ENCODE results near the gene PAK5. TPM values are rescaled to one million over a fixed set of nuclear protein-coding genes. Genes with fewer than 3 reads are reported as not detected.
"Not testable (repeated sequence)": the region's sequence is repeated elsewhere in the genome, so short reads cannot be mapped to it uniquely, and the experiment has no call there.

Gene PAK5
- polyA plus RNA-seq, 5 donors = 0.18 to 0.44 (median 0.33) TPM

GRCh38 chr20:9685011-9685410, 153.9 kb downstream of the PAK5 start:
- no peak for DNase-seq

- no peak for DNase-seq
Measured at GRCh38 chr20:9677100-9677623, 161.7 kb downstream of the PAK5 start.

- no peak for DNase-seq
Measured at GRCh38 chr20:9672981-9673380, 165.9 kb downstream of the PAK5 start.

GRCh38 chr20:9672027-9672426, 166.8 kb downstream of the PAK5 start:
- DNase-seq = no peak

GRCh38 chr20:9668381-9668780, 170.5 kb downstream of the PAK5 start:
- DNase-seq = no peak

DNA sequence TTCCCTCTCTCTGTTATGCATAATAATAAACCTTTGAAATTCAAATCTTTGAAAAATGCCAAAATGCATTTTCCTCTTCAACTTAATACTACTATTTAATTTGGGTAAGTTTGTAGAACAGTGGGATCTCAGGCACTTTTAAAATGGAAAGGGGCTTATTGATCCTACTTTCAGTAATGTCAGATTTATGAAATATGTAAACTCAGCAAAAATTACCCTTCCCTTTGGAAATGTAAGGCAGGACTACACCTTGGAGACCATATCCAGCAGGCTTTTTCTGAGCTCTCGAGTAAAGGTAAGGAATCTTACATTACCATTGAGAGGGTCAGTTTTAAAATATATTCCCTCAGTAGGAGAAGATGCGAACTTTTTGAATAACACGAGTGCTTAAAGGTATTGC, 175.5 kb downstream of the PAK5 start:
- no peak for DNase-seq

GRCh38 chr20:9660236-9660868, 178.5 kb downstream of the PAK5 start:
- peak; percentile 4 to 10 for DNase-seq

DNA sequence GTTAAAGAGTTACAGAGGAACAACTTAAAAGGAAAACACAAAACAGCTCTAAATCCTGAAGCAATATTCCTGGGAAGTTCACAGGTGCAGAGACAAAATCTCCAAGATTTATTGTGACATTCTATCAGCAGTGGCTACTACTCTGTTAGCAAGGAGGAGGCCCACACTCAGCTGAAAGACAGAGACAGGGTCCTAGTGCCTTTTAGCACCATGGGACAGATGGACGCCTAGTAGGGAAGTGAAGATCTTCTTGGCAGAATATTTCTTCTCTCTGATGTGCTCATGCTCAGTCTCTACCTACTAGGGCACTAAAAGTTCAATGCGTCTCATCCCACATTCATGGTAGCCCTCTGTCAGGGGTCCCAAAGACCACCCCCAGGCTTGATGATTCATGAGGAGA, 191.1 kb downstream of the PAK5 start:
- no peak for DNase-seq

DNA sequence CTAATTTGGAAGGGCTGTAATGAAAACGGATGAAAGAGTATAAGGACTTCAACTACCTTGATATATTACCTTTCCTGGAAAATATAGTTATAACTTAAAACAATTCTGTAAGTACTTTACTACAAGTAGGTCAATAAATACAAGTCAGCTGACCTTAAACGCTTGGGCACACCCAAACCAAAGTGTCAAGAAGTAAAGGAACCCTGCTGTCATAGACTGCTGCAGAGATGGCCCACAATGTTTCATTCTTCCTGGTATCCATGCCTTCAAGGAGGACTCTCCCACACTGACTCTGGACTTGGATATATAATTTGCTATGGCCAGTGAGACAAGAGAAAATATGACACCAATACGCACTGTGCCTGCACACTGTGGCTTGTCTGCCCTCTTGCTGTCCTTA, 192.5 kb downstream of the PAK5 start:
- no peak for DNase-seq

DNA sequence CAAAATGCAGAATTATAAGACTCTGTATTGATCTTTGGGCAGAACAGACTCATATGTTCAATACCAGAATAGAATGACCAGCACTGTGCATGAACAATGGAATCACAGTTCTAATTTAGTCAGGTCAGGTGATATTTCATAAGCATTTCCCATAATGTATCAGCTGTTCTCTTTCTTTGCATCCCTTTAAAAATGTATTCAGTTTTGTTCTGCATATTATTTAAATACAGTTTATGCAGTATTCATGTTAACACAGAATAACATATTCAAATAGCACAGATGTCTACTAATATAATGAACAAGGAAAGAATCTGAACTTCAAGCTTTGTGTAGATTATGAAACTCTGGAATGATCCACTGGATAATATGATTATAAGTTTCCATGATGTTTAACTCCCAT, 196.0 kb downstream of the PAK5 start:
- no peak for DNase-seq

GRCh38 chr20:9641499-9642000, 197.3 kb downstream of the PAK5 start:
- not testable (repeated sequence) for DNase-seq

GRCh38 chr20:9637889-9638288, 201.0 kb downstream of the PAK5 start:
- no peak for DNase-seq

- no peak for DNase-seq
Measured at GRCh38 chr20:9635750-9636149, 203.1 kb downstream of the PAK5 start.

DNA sequence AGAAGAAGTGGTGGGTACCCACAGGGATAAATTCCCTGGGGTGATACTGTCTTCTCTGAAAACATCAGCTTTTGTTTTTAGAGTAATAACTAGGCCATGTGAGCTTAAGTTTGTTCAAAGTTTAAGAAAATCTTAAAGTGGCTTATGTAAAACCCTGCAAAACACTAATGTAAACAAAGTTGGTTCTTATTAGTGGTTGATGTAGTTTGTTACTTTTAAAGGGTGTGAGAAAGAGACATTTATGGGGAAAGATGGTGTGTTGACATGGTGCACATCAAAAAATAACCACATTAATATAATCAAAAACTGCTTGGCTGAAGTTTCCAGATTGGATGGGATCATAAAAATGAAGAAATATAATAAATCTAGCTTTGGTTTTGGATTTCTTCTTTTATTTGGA, 204.5 kb downstream of the PAK5 start:
- DNase-seq = no peak

- no peak for DNase-seq
Measured at GRCh38 chr20:9632991-9633390, 205.9 kb downstream of the PAK5 start.

GRCh38 chr20:9632265-9632664, 206.6 kb downstream of the PAK5 start:
- DNase-seq = no peak

DNA sequence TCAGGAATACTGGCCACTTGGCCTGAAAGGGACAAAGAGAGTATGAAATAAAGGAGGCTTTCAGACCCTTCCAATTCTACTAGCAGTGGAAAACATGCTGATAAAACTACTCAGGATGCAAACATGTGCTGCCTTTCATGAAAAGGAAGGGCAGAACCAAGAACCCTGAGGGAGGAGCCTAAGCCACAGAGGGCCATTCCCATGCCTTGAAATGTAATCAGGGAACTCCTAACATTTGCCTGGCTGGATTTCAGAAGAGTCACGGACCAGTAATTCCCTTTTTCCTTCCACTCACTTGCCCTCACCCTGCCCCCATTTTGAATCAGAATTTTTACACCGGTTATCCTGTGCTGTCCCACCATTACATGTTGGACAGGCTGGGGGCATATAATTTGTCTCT, 208.3 kb downstream of the PAK5 start:
- DNase-seq = no peak

GRCh38 chr20:9629831-9630230, 209.0 kb downstream of the PAK5 start:
- no peak for DNase-seq

DNA sequence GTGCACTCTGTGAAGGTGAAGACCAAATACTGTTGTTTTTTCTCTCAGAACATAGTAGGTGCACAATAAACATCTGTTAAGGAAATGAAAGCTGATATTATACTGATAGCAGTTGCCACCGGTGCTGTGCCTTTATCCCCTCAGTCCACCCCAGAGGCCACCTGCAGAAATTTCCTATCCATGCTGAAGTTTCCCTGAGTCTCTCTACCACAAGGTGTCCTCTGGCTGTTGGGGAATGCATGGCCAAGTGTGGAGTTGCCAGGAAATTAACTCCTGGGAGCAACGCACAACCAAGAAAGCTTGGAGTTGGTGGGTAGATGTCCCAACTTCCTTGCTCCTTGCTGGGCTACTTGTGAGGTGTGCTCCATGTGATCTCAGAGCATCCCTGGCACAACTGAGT, 210.3 kb downstream of the PAK5 start:
- no peak for DNase-seq

DNA sequence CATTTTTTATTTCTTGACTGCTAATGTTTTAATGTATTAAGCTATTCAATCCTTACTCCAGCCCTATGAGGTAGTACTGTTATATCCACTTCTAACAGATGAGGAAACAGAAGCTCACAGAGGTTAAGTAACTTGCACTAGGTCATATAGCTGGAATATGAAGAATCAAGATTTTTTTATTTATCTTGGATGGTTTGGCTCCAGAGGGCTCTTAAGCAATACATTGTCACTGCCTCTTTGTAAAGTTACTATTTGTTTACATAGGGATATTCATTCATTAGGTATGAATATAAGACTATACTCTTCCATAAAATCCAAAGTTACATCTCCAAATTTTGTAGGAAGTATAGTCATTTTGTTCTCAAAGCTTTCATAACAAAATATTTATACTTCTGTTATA, 210.7 kb downstream of the PAK5 start:
- no peak for DNase-seq

DNA sequence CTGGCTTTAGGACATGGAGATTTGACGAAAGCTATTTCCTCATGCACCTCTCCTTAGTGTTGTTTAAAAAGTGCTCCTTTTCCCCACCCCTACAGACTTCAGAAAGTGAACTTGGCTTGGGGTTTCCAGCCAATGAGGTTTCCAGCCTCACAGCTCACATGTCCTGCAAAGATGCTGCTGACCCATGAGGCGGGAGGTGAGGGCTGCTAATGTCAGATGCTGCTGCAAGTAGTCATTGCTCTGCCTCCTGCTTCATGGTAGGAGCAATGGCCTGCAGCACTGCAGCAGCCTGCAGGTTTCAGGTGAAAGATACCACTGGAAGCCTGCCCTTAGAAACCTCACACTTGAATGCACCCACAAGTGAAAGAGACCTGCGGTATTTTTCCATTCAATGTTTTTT, 211.7 kb downstream of the PAK5 start:
- DNase-seq = no peak

DNA sequence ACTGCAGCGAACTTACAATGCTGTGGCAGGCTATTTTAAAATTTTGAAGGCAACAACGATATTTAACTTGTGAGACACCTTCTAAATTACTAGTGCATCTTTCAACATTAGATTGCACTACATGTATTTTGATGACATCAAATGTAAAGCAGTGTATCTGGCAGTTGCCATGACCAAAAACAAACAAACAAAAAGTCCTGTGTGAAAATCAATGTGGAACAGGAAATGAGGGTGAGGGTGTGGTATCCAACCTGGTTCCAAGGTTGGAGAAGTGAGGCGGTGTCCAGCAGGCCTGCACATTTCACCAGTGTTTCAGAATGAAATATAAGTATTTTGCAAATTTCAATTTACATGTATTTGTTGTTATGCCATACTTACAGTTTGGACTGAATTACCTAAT, 212.5 kb downstream of the PAK5 start:
- DNase-seq = no peak

DNA sequence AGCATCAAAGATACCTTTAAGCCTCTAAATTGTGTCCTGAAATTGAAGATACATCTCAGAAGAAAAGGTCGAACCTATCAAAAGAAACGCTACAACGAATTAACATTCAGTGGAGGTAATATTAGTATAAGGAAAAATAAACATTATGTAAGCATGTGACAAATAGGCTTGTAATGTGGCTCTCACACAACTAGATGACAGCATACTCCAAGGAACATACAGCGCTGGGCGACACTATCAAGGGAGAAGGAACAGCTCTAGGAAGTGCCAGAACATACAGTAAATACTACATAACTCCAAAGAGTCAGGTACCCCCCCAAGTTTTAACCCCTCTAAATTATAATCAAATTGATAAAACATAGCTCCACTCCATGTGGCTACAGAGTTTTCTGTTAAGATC, 220.9 kb downstream of the PAK5 start:
- peak; percentile 31 to 39 for DNase-seq

GRCh38 chr20:9616833-9617461, 221.9 kb downstream of the PAK5 start:
- peak; percentile 54 to 59 for DNase-seq
